H1 (cell line): ENCODE measurements around the gene ENTREP3. TPM values are rescaled to one million over a fixed set of nuclear protein-coding genes. Genes with fewer than 3 reads are reported as not detected.
A peak's percentile ranks its signal among the peaks of the same experiment; 100 is the strongest.

ENCODE experiments used
- CTCF ChIA-PET: fragments of 300-600 bp; sonication (Branson Sonifier 250); formaldehyde crosslinking; loops from one replicate; lab custom pipeline; 2021; ENCODE audit not compliant: partially characterized antibody; lab: Charles Lee
- POLR2A ChIA-PET: fragments of 300-600 bp; sonication (Branson Sonifier 250); formaldehyde crosslinking; loops from one replicate; lab custom pipeline; 2021; ENCODE audit warnings: inconsistent platforms; ENCODE audit not compliant: partially characterized antibody; lab: Charles Lee
- DNase-seq, 2 experiments: peaks; one replicate each; pipeline versions ENCODE4 v3.0.0 to v3.0.0-alpha.2; 2010 to 2022; ENCODE audit warnings: low spot score in 2 of 2, low read depth in 1 of 2, mixed read lengths in 1 of 2
- FAIRE-seq: peaks from 2 replicates; lab custom pipeline; 2011; peaks lifted over from hg19 to GRCh38; lab: Jason Lieb, UNC
- H2AFZ ChIP-seq: 2 replicates; pipeline ENCODE4 v1.8.1; 2012; ENCODE audit warnings: low read length, inconsistent platforms
- H2AK5ac ChIP-seq: 2 replicates; pipeline ENCODE4 v1.6.1; 2013; ENCODE audit warnings: low read depth, low read length
- H2BK120ac ChIP-seq: replicated peaks from 2 replicates; pipeline ENCODE3; 2013; ENCODE audit warnings: low read depth, low read length, inconsistent platforms
- H2BK12ac ChIP-seq: 2 replicates; pipeline ENCODE4 v1.6.1; 2013; ENCODE audit warnings: low read depth, low read length
- H2BK15ac ChIP-seq: 2 replicates; pipeline ENCODE4 v1.6.1; 2013; ENCODE audit warnings: low read length
- H2BK20ac ChIP-seq: 2 replicates; pipeline ENCODE4 v1.6.1; 2013; ENCODE audit warnings: low read length
- H2BK5ac ChIP-seq: 2 replicates; pipeline ENCODE4 v1.6.1; 2013; ENCODE audit warnings: low read depth, low read length
- H3K14ac ChIP-seq: 2 replicates; pipeline ENCODE4 v1.6.1; 2013; ENCODE audit warnings: inconsistent platforms; ENCODE audit not compliant: insufficient read length
- H3K18ac ChIP-seq: 2 replicates; pipeline ENCODE4 v1.6.1; 2013; ENCODE audit warnings: low read length; ENCODE audit errors: extremely low read depth
- H3K23ac ChIP-seq: 2 replicates; pipeline ENCODE4 v1.6.1; 2013; ENCODE audit warnings: inconsistent platforms; ENCODE audit not compliant: insufficient read length
- H3K23me2 ChIP-seq: 2 replicates; pipeline ENCODE4 v1.6.1; 2013; ENCODE audit warnings: low read depth, low read length
- H3K27ac ChIP-seq: 2 replicates; pipeline ENCODE4 v1.6.1; 2011; ENCODE audit warnings: low read depth, low read length, inconsistent platforms
- H3K27me3 ChIP-seq, 4 experiments: replicated peaks in 1 of 4; 1 replicate in 1 of 4; 2 replicates in 3 of 4; pipeline versions ENCODE4 v1.6.1 to v1.8.1; 2011 to 2013; ENCODE audit warnings: low read length in 3 of 4, mild to moderate bottlenecking in 3 of 4, inconsistent platforms in 2 of 4, mixed read lengths in 2 of 4, moderate library complexity in 1 of 4; ENCODE audit not compliant: control insufficient read depth in 3 of 4, insufficient read depth in 3 of 4; ENCODE audit errors: extremely low read depth in 1 of 4
- H3K36me3 ChIP-seq, 4 experiments: 2 replicates each; pipeline versions ENCODE4 v1.6.1 to v1.8.1; 2011 to 2013; ENCODE audit warnings: mild to moderate bottlenecking in 4 of 4, low read length in 3 of 4, moderate library complexity in 2 of 4, control low read depth in 1 of 4, inconsistent platforms in 1 of 4; ENCODE audit not compliant: insufficient read depth in 4 of 4, control insufficient read depth in 2 of 4
- H3K4ac ChIP-seq: replicated peaks from 2 replicates; pipeline ENCODE3; 2013; ENCODE audit warnings: low read length, low read depth, mixed read lengths, inconsistent platforms; ENCODE audit not compliant: insufficient read length
- H3K4me1 ChIP-seq, 4 experiments: replicated peaks in 1 of 4; 1 replicate in 1 of 4; 2 replicates in 3 of 4; pipeline versions ENCODE4 v1.6.1 to v1.8.1; 2011 to 2013; ENCODE audit warnings: low read length in 3 of 4, inconsistent platforms in 2 of 4, mixed read lengths in 1 of 4; ENCODE audit not compliant: insufficient read depth in 4 of 4, control insufficient read depth in 3 of 4
- H3K4me2 ChIP-seq, 2 experiments: 2 replicates each; pipeline versions ENCODE4 v1.6.1 to v1.8.1; 2011 to 2013; ENCODE audit warnings: low read depth in 2 of 2, low read length in 2 of 2, control low read depth in 1 of 2, inconsistent platforms in 1 of 2, mild to moderate bottlenecking in 1 of 2; ENCODE audit not compliant: insufficient read depth in 1 of 2
- H3K4me3 ChIP-seq, 4 experiments: fragments of 200-600, 300-600 bp in 1 of 4; sonication (generic), shearing (Covaris generic), sonication (Bioruptor Twin) in 1 of 4; 2 replicates each; pipeline versions ENCODE4 v1.5.1 to v1.8.1; 2011 to 2016; ENCODE audit warnings: low read length in 4 of 4, low read depth in 3 of 4, control low read depth in 2 of 4, inconsistent platforms in 2 of 4, mild to moderate bottlenecking in 2 of 4, mixed read lengths in 1 of 4, moderate library complexity in 1 of 4; ENCODE audit not compliant: insufficient read depth in 2 of 4; ENCODE audit errors: extremely low read depth in 1 of 4
- H3K56ac ChIP-seq: replicated peaks from 2 replicates; pipeline ENCODE3; 2013; ENCODE audit warnings: low read depth, mild to moderate bottlenecking, mixed read lengths, low read length, inconsistent platforms; ENCODE audit not compliant: insufficient read length
- H3K79me1 ChIP-seq: 2 replicates; pipeline ENCODE4 v1.6.1; 2013; ENCODE audit warnings: low read depth, low read length, control low read depth
- H3K79me2 ChIP-seq, 2 experiments: 2 replicates each; pipeline versions ENCODE4 v1.6.1 to v1.8.1; 2012 to 2013; ENCODE audit warnings: low read length in 2 of 2, mild to moderate bottlenecking in 2 of 2, inconsistent platforms in 1 of 2; ENCODE audit not compliant: insufficient read depth in 2 of 2, control insufficient read depth in 1 of 2
- H3K9ac ChIP-seq, 4 experiments: replicated peaks in 1 of 4; 1 replicate in 1 of 4; 2 replicates in 3 of 4; pipeline versions ENCODE4 v1.6.1 to v1.8.1; 2011 to 2013; ENCODE audit warnings: low read depth in 3 of 4, low read length in 3 of 4, control low read depth in 2 of 4, mild to moderate bottlenecking in 2 of 4, moderate library complexity in 2 of 4, inconsistent platforms in 1 of 4; ENCODE audit errors: extremely low read depth in 1 of 4
- H3K9me3 ChIP-seq, 2 experiments: 2 replicates each; pipeline versions ENCODE4 v1.6.1 to v1.8.1; 2012 to 2013; ENCODE audit warnings: mild to moderate bottlenecking in 2 of 2, moderate library complexity in 2 of 2, control low read depth in 1 of 2, inconsistent platforms in 1 of 2, low read depth in 1 of 2, low read length in 1 of 2, mixed read lengths in 1 of 2; ENCODE audit not compliant: insufficient read depth in 2 of 2
- H4K20me1 ChIP-seq, 2 experiments: replicated peaks in 1 of 2; 2 replicates each; pipeline versions ENCODE3 to v1.8.1; 2011 to 2013; ENCODE audit warnings: inconsistent platforms in 2 of 2, low read length in 2 of 2, mild to moderate bottlenecking in 1 of 2; ENCODE audit not compliant: insufficient read depth in 2 of 2, control insufficient read depth in 1 of 2
- H4K5ac ChIP-seq: 2 replicates; pipeline ENCODE4 v1.6.1; 2013; ENCODE audit warnings: low read length, low read depth, mixed read lengths, inconsistent platforms; ENCODE audit not compliant: insufficient read length
- H4K8ac ChIP-seq: 2 replicates; pipeline ENCODE4 v1.8.0; 2013; ENCODE audit warnings: mild to moderate bottlenecking, moderate library complexity, low read length, inconsistent platforms; ENCODE audit not compliant: insufficient read depth; ENCODE audit errors: extremely low read depth
- H4K91ac ChIP-seq: replicated peaks from 2 replicates; pipeline ENCODE3; 2013; ENCODE audit warnings: low read length, mixed read lengths, inconsistent platforms; ENCODE audit not compliant: insufficient read length
- ASH2L ChIP-seq: fragments of 200-600, 300-600 bp; sonication (generic); IDR thresholded peaks from one replicate; pipeline ENCODE4 v1.7.1; 2017; ENCODE audit warnings: low read length
- CHD2 ChIP-seq: IDR thresholded peaks from 2 replicates; pipeline ENCODE4 v1.6.1; 2012; ENCODE audit warnings: low read length, improper control_type of control experiment
- CTBP2 ChIP-seq: IDR thresholded peaks from 2 replicates; pipeline ENCODE4 v1.7.0; 2011; ENCODE audit warnings: borderline replicate concordance, mild to moderate bottlenecking, moderate library complexity, mixed read lengths, low read length; ENCODE audit not compliant: insufficient read depth, insufficient read length
- EP300 ChIP-seq, 2 experiments: IDR thresholded peaks; 1 replicate in 1 of 2; 2 replicates in 1 of 2; pipeline ENCODE4 v1.6.1; 2011 to 2012; ENCODE audit warnings: low read depth in 2 of 2, low read length in 2 of 2, mild to moderate bottlenecking in 2 of 2, borderline replicate concordance in 1 of 2, inconsistent platforms in 1 of 2, moderate library complexity in 1 of 2
- HDAC2 ChIP-seq, 2 experiments: fragments of 300-600 bp in 1 of 2; sonication (generic) in 1 of 2; IDR thresholded peaks; 2 replicates each; pipeline ENCODE4 v1.6.1; 2011 to 2012; ENCODE audit warnings: low read depth in 2 of 2, low read length in 2 of 2, mild to moderate bottlenecking in 2 of 2, moderate library complexity in 2 of 2, borderline replicate concordance in 1 of 2, inconsistent platforms in 1 of 2
- HDAC6 ChIP-seq: IDR thresholded peaks from one replicate; pipeline ENCODE4 v1.7.1; 2012; ENCODE audit warnings: low read depth, mild to moderate bottlenecking, inconsistent platforms, low read length, moderate library complexity
- PHF8 ChIP-seq: fragments of 200-600 bp; sonication (generic); conservative IDR thresholded peaks from 2 replicates; pipeline ENCODE4 v1.7.1; 2012; ENCODE audit warnings: low read depth, mild to moderate bottlenecking, inconsistent platforms, low read length, moderate library complexity
- POLR2A ChIP-seq, 2 experiments: IDR thresholded peaks; 1 replicate in 1 of 2; 2 replicates in 1 of 2; pipeline ENCODE4 v1.6.1; 2011; ENCODE audit warnings: low read depth in 2 of 2, low read length in 2 of 2, mild to moderate bottlenecking in 2 of 2; ENCODE audit errors: control extremely low read depth in 1 of 2
- RBBP5 ChIP-seq: IDR thresholded peaks from 2 replicates; pipeline ENCODE4 v1.7.1; 2012; ENCODE audit warnings: low read depth, mild to moderate bottlenecking, inconsistent platforms, low read length, moderate library complexity, borderline replicate concordance
- SIN3A ChIP-seq, 2 experiments: IDR thresholded peaks in 1 of 2; conservative IDR thresholded peaks in 1 of 2; 2 replicates each; pipeline ENCODE4 v1.6.1; 2011 to 2012; ENCODE audit warnings: low read length in 2 of 2, improper control_type of control experiment in 1 of 2, low read depth in 1 of 2, mild to moderate bottlenecking in 1 of 2
- TAF1 ChIP-seq: IDR thresholded peaks from 2 replicates; pipeline ENCODE4 v1.6.1; 2011; ENCODE audit warnings: mild to moderate bottlenecking, low read depth, low read length
- WGBS, 2 experiments: shearing (Covaris generic) in 1 of 2; methylation state at CpG; one replicate each; pipeline versions ENCODE4 v1.1.6 to v1.1.7; 2013 to 2015; ENCODE audit warnings: low lambda C conversion rate in 2 of 2, mixed read lengths in 2 of 2, inconsistent platforms in 1 of 2, low coverage in 1 of 2, missing lambda C conversion rate in 1 of 2; ENCODE audit not compliant: insufficient replicate concordance in 2 of 2, insufficient coverage in 1 of 2, insufficient read length in 1 of 2; ENCODE audit errors: extremely low coverage in 1 of 2, missing lambda C conversion rate in 1 of 2; 5-methylcytosine and 5-hydroxymethylcytosine counted together
- polyA plus RNA-seq, 7 experiments: library from polyadenylated mRNA; depleted of rRNA in 3 of 7; stranded (reverse) in 5 of 7; unstranded in 2 of 7; fragments of >200 nt in 5 of 7; fragments of 200-250 nt in 2 of 7; gene quantifications; 1 replicate in 5 of 7; 2 replicates in 1 of 7; 4 replicates in 1 of 7; pipeline versions ENCODE4 v1.2.1 to v1.2.3, GENCODE V29; 2011 to 2013; ENCODE audit warnings: missing spikeins in 2 of 7, mixed read lengths in 2 of 7
- total RNA-seq: library from RNA; stranded (reverse); fragmentation: NEBNext Ultra II Directional; extraction: Animal tissue kit (Norgen Biotek cat#: 25700); gene quantifications from 2 replicates; pipeline ENCODE4 v1.2.1, GENCODE V29; 2021

The ENTREP3 gene
- total and polyA plus RNA-seq, 2 of the 8 experiments (the other 6 are each of a cell fraction or from before 2014, with no cell fraction given) = 22.8 to 52.2 TPM

- 0 out of 2 replicates have a peak, but pooled peaks cover 10% of the 10 kb centered on the region for H3K23me2 ChIP-seq
- H3K4me1 ChIP-seq = peaks cover 0 to 14% (median 4%) of the 10 kb centered on the region in 4 experiments; a peak in 5 of 7 replicates
- 1% methylated on average over 19 of the region's 19 CpGs; no CpG with 5 or more reads in 1 of the 2 experiments for WGBS, 2 experiments
- H2AK5ac ChIP-seq = no peak overlapping the region
- H3K23ac ChIP-seq = no peak overlapping the region
- H3K14ac ChIP-seq = no peak overlapping the region
- H4K8ac ChIP-seq = peak overlapping the region; percentile 68; the same call in 1 of the 2 replicates
- 0 out of 2 replicates have a peak overlapping the region, but pooled peaks have one; percentile 11 for H2BK5ac ChIP-seq
- H3K27ac ChIP-seq = peak overlapping the region; percentile 65
- H2AFZ ChIP-seq = no peak overlapping the region
- peak overlapping the region; percentile 50 for H4K5ac ChIP-seq
- no peak overlapping the region for H2BK12ac ChIP-seq
- H4K91ac ChIP-seq = peak overlapping the region; percentile 8
- no peaks in the 10 kb centered on the region for H3K79me1 ChIP-seq
- ChIA-PET CTCF (interaction anchor here (0.6 to 7.2 kb wide), 15 partner anchors 19 to 1349 kb away, joined by 3 to 62 read pairs (median 3); partner anchors contain the start of genes MTX1 and THBS3), POLR2A (interaction anchor here (0.7 to 11.9 kb wide), 11 partner anchors 8 to 94 kb away, joined by 3 to 235 read pairs (median 5); partner anchors contain the start of genes MTX1, RUSC1 and THBS3)
- H3K9me3 ChIP-seq = no peaks in the 10 kb centered on the region
- peak overlapping the region; percentile 73 for H3K56ac ChIP-seq
- H3K79me2 ChIP-seq = peaks cover 0 to 9% of the 10 kb centered on the region in 2 experiments; a peak in 1 of 4 replicates
- H2BK20ac ChIP-seq = no peak overlapping the region
- H3K4ac ChIP-seq = no peak overlapping the region
- H2BK15ac ChIP-seq = no peak overlapping the region
- H3K18ac ChIP-seq = peak overlapping the region; percentile 65; the same call in 1 of the 2 replicates
- peak overlapping the region; percentile 67 to 83 (median 76) for H3K9ac ChIP-seq
- peaks cover 0 to 3% (median 0%) of the 10 kb centered on the region in 4 experiments; a peak in 1 of 8 replicates for H3K36me3 ChIP-seq
- FAIRE-seq (no peak), DNase-seq (peak in 1 of 2 experiments; percentile 80)
- H3K4me2 ChIP-seq = peak overlapping the region; percentile 67 to 73
- peaks cover 0 to 2% (median 0%) of the 10 kb centered on the region in 4 experiments; a peak in 1 of 7 replicates for H3K27me3 ChIP-seq
- peaks cover 0 to 2% of the 10 kb centered on the region in 2 experiments for H4K20me1 ChIP-seq
- H2BK120ac ChIP-seq = no peak overlapping the region
- peak overlapping the region; percentile 67 to 92 (median 82) for H3K4me3 ChIP-seq
- TF ChIP-seq CTBP2 (peak; percentile 62), HDAC6 (no peak), POLR2A (IDR thresholded peaks at IDR 0.05; ENCODE audit: control extremely low read depth in 1 of 2, low read depth in 2 of 2, low read length in 2 of 2) (peak in 1 of 2 experiments; percentile 0; a peak in 1 of 3 replicates), HDAC2 (IDR thresholded peaks at IDR 0.05; ENCODE audit: borderline replicate concordance in 1 of 2, low read depth in 2 of 2, low read length in 2 of 2) (peak in 1 of 2 experiments; percentile 85; a peak in 1 of 4 replicates), PHF8 (no peak), EP300 (IDR thresholded peaks at IDR 0.05; ENCODE audit: borderline replicate concordance in 1 of 2, low read depth in 2 of 2, low read length in 2 of 2) (no peak), CHD2 (0 out of 2 replicates have a peak, but pooled peaks have one; percentile 67), SIN3A (conservative IDR thresholded peaks at IDR 0.05 in 1 of 2, IDR thresholded peaks at IDR 0.05 in 1 of 2; ENCODE audit: low read depth in 1 of 2, low read length in 2 of 2) (peak in 1 of 2 experiments; percentile 73; a peak in 1 of 4 replicates), ASH2L (peak; percentile 19), RBBP5 (0 out of 2 replicates have a peak, but pooled peaks have one; percentile 28), TAF1 (0 out of 2 replicates have a peak, but pooled peaks have one; percentile 7)
Observed at GRCh38 chr1:155226910-155227260, 28.4 kb downstream of the ENTREP3 start.
